ENCODE data around the gene HRH4.

HRH4 gene

DNA sequence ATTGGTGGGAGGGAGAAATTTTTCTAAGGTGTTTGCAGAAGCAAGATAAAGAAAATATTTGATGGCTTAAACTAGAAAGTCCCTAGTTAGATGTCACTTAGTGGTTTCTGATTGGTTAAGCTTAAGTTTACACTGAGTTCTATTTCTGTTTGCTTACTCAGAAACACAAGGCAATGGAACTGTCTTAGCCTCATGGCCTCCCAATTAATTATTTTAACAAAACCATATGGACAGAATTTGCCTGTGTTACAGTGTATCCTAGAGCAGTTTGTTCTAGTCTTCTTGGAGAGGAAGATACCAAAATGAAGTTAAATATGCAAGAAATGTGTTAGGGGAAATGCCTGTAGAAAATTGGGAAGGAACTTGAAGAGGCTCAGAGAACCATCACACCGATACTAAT is 38.6 kb upstream of the HRH4 start:
- no peaks in the 10 kb centered on the region for H3K36me3 ChIP-seq
- peaks cover 0 to 39% of the 10 kb centered on the region in 2 donors for H3K27me3 ChIP-seq
- TF ChIP-seq, protein P1, sequence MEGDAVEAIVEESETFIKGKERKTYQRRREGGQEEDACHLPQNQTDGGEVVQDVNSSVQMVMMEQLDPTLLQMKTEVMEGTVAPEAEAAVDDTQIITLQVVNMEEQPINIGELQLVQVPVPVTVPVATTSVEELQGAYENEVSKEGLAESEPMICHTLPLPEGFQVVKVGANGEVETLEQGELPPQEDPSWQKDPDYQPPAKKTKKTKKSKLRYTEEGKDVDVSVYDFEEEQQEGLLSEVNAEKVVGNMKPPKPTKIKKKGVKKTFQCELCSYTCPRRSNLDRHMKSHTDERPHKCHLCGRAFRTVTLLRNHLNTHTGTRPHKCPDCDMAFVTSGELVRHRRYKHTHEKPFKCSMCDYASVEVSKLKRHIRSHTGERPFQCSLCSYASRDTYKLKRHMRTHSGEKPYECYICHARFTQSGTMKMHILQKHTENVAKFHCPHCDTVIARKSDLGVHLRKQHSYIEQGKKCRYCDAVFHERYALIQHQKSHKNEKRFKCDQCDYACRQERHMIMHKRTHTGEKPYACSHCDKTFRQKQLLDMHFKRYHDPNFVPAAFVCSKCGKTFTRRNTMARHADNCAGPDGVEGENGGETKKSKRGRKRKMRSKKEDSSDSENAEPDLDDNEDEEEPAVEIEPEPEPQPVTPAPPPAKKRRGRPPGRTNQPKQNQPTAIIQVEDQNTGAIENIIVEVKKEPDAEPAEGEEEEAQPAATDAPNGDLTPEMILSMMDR (IDR thresholded peaks at IDR 0.05) = no peak
- no peaks in the 10 kb centered on the region for H3K4me1 ChIP-seq
- intact Hi-C loops (cut with DNase I; ENCODE audit: low total_unique reads) = loop anchor here (10.0 kb wide), 2 partner anchors 63 to 67 kb away; no protein-coding TSS in a partner anchor
- no peaks in the 10 kb centered on the region for H3K9me3 ChIP-seq
- H3K4me3 ChIP-seq = no peak overlapping the region
- DNase-seq = no peak
- H3K27ac ChIP-seq = no peak overlapping the region

DNA sequence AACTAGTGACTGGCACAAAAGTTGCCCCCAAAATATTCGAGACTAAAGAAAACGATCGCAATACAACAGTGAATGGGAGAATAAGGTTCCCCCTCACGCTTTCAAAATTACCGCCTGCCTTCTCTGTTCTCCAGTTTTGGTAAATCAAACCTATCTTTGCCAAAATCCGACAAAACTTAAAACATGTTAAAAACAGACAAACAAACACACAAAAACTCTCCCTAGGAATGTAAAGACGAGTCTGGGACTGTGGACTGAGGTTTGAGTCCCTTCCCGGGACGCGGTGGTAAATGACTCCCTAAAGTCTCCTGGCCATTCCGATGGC is 34.4 kb upstream of the HRH4 start:
- H3K9me3 ChIP-seq = no peaks in the 10 kb centered on the region
- no peak for DNase-seq
- H3K27ac ChIP-seq = peak overlapping the region; percentile 84 to 86
- peaks cover 0 to 2% of the 10 kb centered on the region in 2 donors for H3K27me3 ChIP-seq
- peak overlapping the region; percentile 80 to 83 for H3K4me3 ChIP-seq
- peaks cover 0 to 4% (median 0%) of the 10 kb centered on the region in 3 donors for H3K36me3 ChIP-seq
- TF ChIP-seq, protein P1 (IDR thresholded peaks at IDR 0.05) = no peak
- intact Hi-C loops (cut with DNase I; ENCODE audit: low total_unique reads) = loop anchor here (1.0 to 10.0 kb wide), 3 partner anchors 28 to 71 kb away; no protein-coding TSS in a partner anchor
- peaks cover 0 to 16% (median 3%) of the 10 kb centered on the region in 4 donors for H3K4me1 ChIP-seq

DNA sequence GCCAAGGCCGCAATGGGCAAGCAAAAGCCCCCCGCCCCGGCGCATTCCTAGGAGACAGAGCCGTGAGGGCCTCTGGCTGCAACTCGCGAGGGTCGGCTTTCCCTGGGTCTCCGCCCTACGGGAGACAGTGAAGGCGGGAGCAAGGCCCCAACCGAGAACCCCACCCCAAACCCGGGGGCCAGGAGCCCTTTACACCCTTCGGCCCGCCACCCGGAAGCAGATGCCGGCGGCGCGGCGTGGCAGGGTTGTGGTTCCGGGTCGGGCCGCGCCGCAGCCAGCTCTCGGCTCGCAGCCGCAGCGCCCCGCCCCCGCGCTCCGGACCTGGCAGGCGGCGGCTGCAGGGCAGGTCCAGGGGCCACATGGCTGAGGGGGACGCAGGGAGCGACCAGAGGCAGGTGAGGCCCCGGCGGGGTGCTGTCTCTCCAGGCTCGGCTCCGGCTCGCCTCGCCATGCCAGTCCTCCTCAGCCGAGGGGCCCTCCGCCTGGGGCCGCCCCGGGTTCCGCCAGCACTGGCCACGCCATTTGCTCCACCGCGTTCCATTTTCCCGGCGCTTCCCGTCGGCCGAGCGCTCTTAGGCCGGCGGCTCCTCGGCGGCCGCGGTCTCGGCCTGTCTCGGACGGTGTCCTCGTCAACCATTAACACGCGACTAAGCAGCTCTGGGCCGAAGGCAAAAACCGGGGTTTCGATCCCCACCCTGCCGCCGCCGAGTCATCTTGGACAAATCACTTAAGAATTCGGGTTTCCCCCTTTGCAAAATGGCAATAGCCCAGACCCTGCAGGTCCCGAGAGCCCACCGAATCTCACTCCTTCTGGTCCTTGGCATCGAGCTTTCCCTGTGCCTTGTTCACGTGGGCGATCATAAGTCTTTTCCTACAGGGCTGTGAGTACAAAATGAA is 33.8 kb upstream of the HRH4 start, which contains the start of gene IMPACT:
IMPACT (plus strand) TSS at position 273 of the 897 bp plus-strand sequence; CDS start at position 360, 87 bp downstream.
- Histone ChIP-seq H3K27me3 (peaks cover 0 to 2% of the 10 kb centered on the region in 2 donors), H3K36me3 (peaks cover 0 to 10% (median 2%) of the 10 kb centered on the region in 3 donors), H3K4me1 (peaks cover 0 to 16% (median 3%) of the 10 kb centered on the region in 4 donors), H3K27ac (peak within 1 kb of the TSS; percentile 84 to 86), H3K4me3 (peak within 1 kb of the TSS; percentile 80 to 83), H3K9me3 (no peaks in the 10 kb centered on the region)
- TF ChIP-seq, protein P1 (IDR thresholded peaks at IDR 0.05) = no peak
- peak; percentile 65 to 87 for DNase-seq
- intact Hi-C loops (cut with DNase I; ENCODE audit: low total_unique reads) = loop anchor here (1.0 to 10.0 kb wide), 3 partner anchors 28 to 72 kb away; no protein-coding TSS in a partner anchor

DNA sequence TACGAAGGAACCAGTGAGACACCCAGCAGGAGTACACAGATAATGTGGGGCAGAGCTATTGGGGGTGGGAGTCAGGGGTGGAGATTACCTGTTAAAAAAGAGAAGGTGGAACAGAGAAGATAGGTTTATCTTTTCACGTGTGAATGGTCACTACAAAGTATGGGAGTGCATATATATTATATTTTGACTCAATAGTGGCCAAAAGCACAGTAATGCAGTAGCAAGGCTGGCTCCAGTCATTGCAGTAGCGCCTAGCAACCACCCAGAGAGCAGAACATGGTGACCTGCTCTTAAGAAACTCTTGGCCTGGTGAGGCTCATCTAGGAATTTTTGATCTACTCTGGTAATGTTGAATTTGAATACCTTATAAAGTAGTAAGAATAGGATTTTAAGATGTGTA is 33.0 kb upstream of the HRH4 start:
- peaks cover 0 to 16% (median 3%) of the 10 kb centered on the region in 4 donors for H3K4me1 ChIP-seq
- H3K27me3 ChIP-seq = peaks cover 0 to 2% of the 10 kb centered on the region in 2 donors
- H3K36me3 ChIP-seq = peaks cover 0 to 13% (median 6%) of the 10 kb centered on the region in 3 donors
- H3K4me3 ChIP-seq = peak overlapping the region; percentile 80 to 83
- peak overlapping the region in 1 of 2 donors; percentile 86 for H3K27ac ChIP-seq
- TF ChIP-seq, protein P1 (IDR thresholded peaks at IDR 0.05) = no peak
- intact Hi-C loops (cut with DNase I; ENCODE audit: low total_unique reads) = loop anchor here (10.0 kb wide), 2 partner anchors 57 to 73 kb away; no protein-coding TSS in a partner anchor
- no peak for DNase-seq
- no peaks in the 10 kb centered on the region for H3K9me3 ChIP-seq

DNA sequence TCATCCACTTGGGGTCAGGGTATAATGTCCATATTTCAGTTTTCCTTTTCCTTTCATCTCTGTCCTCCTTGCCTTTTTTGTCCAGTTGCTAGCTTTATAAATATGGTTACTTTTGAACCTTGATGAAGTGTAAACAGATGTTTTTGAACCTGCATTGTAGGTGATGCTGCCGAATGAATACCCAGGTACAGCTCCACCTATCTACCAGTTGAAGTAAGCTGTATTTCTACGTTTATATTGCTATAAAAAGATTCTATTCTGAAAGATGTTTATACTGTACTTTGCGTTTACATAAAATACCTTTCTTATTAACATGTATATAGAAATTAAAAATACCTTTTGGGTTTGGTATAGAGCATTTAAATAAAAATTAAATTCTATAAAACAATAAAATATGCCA is 31.7 kb upstream of the HRH4 start:
- no peak overlapping the region for H3K4me3 ChIP-seq
- no peak overlapping the region for H3K27ac ChIP-seq
- H3K27me3 ChIP-seq = peaks cover 0 to 2% of the 10 kb centered on the region in 2 donors
- H3K4me1 ChIP-seq = peaks cover 0 to 16% (median 3%) of the 10 kb centered on the region in 4 donors
- intact Hi-C loops (cut with DNase I; ENCODE audit: low total_unique reads) = loop anchor here (10.0 kb wide), 2 partner anchors 56 to 74 kb away; no protein-coding TSS in a partner anchor
- TF ChIP-seq, protein P1 (IDR thresholded peaks at IDR 0.05) = no peak
- peaks cover 0 to 13% (median 6%) of the 10 kb centered on the region in 3 donors for H3K36me3 ChIP-seq
- no peak for DNase-seq
- H3K9me3 ChIP-seq = no peaks in the 10 kb centered on the region
